ENCODE results near the gene NMNAT2. TPM values are rescaled to one million over a fixed set of nuclear protein-coding genes. Genes with fewer than 3 reads are reported as not detected.
"Not testable (repeated sequence)": the region's sequence is repeated elsewhere in the genome, so short reads cannot be mapped to it uniquely, and the experiment has no call there.

Gene NMNAT2
- total and polyA plus RNA-seq, 12 donors: 0.23 to 5.8 (median 2.1) TPM

- Histone ChIP-seq H3K27me3 (no peaks in the 10 kb centered on the region), H3K4me3 (no peak overlapping the region), H3K27ac (no peak overlapping the region), H3K9me3 (no peaks in the 10 kb centered on the region), H3K4me1 (peaks cover 0 to 55% (median 21%) of the 10 kb centered on the region in 9 donors), H3K36me3 (no peaks in the 10 kb centered on the region)
- TF ChIP-seq CTCF (IDR thresholded peaks at IDR 0.05): no peak
- 87 to 90% methylated on average over 9 of the region's 9 CpGs for WGBS, 2 donors
- no peak for DNase-seq
- no peak for ATAC-seq
- intact Hi-C loops (cut with DNase I): loop anchor here in 1 of 10 donors (5.0 kb wide), 1 partner anchor 34 kb away; no protein-coding TSS in a partner anchor
Measured at GRCh38 chr1:183276386-183277080, 141.6 kb downstream of the NMNAT2 start.

DNA sequence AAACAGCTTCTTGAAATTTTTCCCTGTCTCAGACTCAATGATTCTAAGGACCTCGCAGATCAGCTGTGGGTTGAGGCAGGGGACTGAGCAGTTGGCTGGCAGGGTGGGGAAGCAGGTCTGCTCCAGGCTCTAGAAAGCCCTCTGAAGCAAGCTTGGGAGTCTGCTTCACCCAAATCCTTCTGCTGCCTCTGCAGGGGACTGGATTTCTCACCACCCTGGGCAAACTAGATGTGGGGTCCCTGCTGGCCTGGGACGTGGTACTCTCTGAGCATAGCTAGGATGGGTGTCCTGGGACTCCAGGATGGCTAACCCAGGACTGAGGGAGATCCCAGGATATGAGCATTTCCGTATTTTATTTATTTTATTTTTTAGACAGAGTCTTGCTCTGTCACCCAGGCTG is 142.9 kb downstream of the NMNAT2 start:
- H3K27me3 ChIP-seq: no peaks in the 10 kb centered on the region
- ATAC-seq (no peak), DNase-seq (no peak)
- TF ChIP-seq CTCF (IDR thresholded peaks at IDR 0.05): no peak
- H3K9me3 ChIP-seq: no peaks in the 10 kb centered on the region
- 95% methylated on average over 3 of the region's 3 CpGs for WGBS, 2 donors
- H3K36me3 ChIP-seq: no peaks in the 10 kb centered on the region
- H3K4me3 ChIP-seq: no peak overlapping the region
- intact Hi-C loops (cut with DNase I): loop anchor here in 1 of 10 donors (5.0 kb wide), 1 partner anchor 33 kb away; no protein-coding TSS in a partner anchor
- H3K27ac ChIP-seq: no peak overlapping the region
- H3K4me1 ChIP-seq: peaks cover 0 to 53% (median 21%) of the 10 kb centered on the region in 9 donors

GRCh38 chr1:183274836-183275235 is 143.3 kb downstream of the NMNAT2 start:
- no peak for DNase-seq
- intact Hi-C loops (cut with DNase I): loop anchor here in 1 of 10 donors (5.0 kb wide), 1 partner anchor 33 kb away; no protein-coding TSS in a partner anchor
- no peaks in the 10 kb centered on the region for H3K36me3 ChIP-seq
- H3K4me3 ChIP-seq: no peak overlapping the region
- H3K4me1 ChIP-seq: peaks cover 0 to 52% (median 24%) of the 10 kb centered on the region in 9 donors
- no peaks in the 10 kb centered on the region for H3K27me3 ChIP-seq
- ATAC-seq: no peak
- TF ChIP-seq CTCF (IDR thresholded peaks at IDR 0.05): no peak
- H3K27ac ChIP-seq: no peak overlapping the region
- WGBS, 2 donors: 98 to 100% methylated on average over 3 of the region's 3 CpGs
- no peaks in the 10 kb centered on the region for H3K9me3 ChIP-seq

- 98% methylated on average over 4 of the region's 4 CpGs for WGBS, 2 donors
- intact Hi-C loops (cut with DNase I); ATAC-seq; H3K4me3 ChIP-seq; DNase-seq; H3K36me3 ChIP-seq; H3K27ac ChIP-seq; H3K9me3 ChIP-seq; H3K27me3 ChIP-seq: not testable (repeated sequence)
- H3K4me1 ChIP-seq: peaks cover 0 to 47% (median 21%) of the 10 kb centered on the region in 9 donors
Measured at GRCh38 chr1:183273984-183274383, 144.2 kb downstream of the NMNAT2 start.

DNA sequence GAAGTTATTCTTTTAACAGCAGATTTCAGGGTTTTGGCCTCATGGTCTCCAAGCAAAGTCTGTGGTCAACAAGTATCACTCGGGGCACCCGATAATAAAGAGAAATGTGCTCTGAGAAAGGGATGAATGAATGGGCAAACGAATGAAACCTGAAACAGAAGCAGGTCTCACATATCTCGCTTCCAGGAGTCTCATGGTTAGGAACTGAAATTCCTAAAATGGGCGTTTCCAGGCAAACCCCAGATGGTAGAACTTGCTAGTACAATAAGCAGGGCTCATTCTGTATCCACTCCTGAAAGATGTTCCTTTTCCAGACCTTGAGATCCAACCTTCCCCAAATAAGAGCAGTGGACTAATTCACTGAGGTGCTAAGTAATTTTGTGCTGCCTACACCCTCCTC is 144.9 kb downstream of the NMNAT2 start:
- Histone ChIP-seq H3K4me1 (peaks cover 0 to 44% (median 16%) of the 10 kb centered on the region in 9 donors), H3K27ac (peak overlapping the region in 2 of 10 donors; percentile 70 to 74), H3K9me3 (no peaks in the 10 kb centered on the region), H3K36me3 (no peaks in the 10 kb centered on the region), H3K27me3 (no peaks in the 10 kb centered on the region), H3K4me3 (no peak overlapping the region)
- TF ChIP-seq CTCF (IDR thresholded peaks at IDR 0.05): no peak
- DNase-seq: no peak
- intact Hi-C loops (cut with DNase I): no loop called here
- 94 to 95% methylated on average over 5 of the region's 5 CpGs for WGBS, 2 donors
- ATAC-seq: no peak
